GM21423 (cell line): Measurements from ENCODE around the gene ANKMY1.
"Not testable (repeated sequence)": the region's sequence is repeated elsewhere in the genome, so short reads cannot be mapped to it uniquely, and the experiment has no call there.

Experiments
- ATAC-seq: cut with Tn5 transposase; IDR thresholded peaks from one replicate; pipeline ENCODE4 v1.9.1; 2021; ENCODE audit warnings: mild to moderate bottlenecking, moderate library complexity; ENCODE audit not compliant: unreplicated experiment

The ANKMY1 gene

GRCh38 chr2:240556553-240557100 is 1.2 kb downstream of the ANKMY1 start:
- no peak for ATAC-seq

GRCh38 chr2:240555541-240556250 is 2.1 kb downstream of the ANKMY1 start:
- no peak for ATAC-seq

- no peak for ATAC-seq
Observed at GRCh38 chr2:240554767-240555493, 2.9 kb downstream of the ANKMY1 start.

GRCh38 chr2:240553956-240554480 is 3.8 kb downstream of the ANKMY1 start:
- no peak for ATAC-seq

- no peak for ATAC-seq
Observed at GRCh38 chr2:240551811-240552210, 6.0 kb downstream of the ANKMY1 start.

GRCh38 chr2:240551288-240551687 is 6.5 kb downstream of the ANKMY1 start:
- no peak for ATAC-seq

GRCh38 chr2:240539906-240540305 is 17.9 kb downstream of the ANKMY1 start:
- no peak for ATAC-seq

GRCh38 chr2:240539101-240539500 is 18.7 kb downstream of the ANKMY1 start:
- ATAC-seq: not testable (repeated sequence)

- ATAC-seq: no peak
Observed at GRCh38 chr2:240538031-240538780, 19.6 kb downstream of the ANKMY1 start.

GRCh38 chr2:240532031-240532775 is 25.6 kb downstream of the ANKMY1 start:
- no peak for ATAC-seq

- no peak for ATAC-seq
Observed at GRCh38 chr2:240531038-240531437, 26.8 kb downstream of the ANKMY1 start.

- no peak for ATAC-seq
Observed at GRCh38 chr2:240530181-240530580, 27.6 kb downstream of the ANKMY1 start.

GRCh38 chr2:240529344-240529999 is 28.3 kb downstream of the ANKMY1 start:
- no peak for ATAC-seq

- ATAC-seq: no peak
Observed at GRCh38 chr2:240528406-240529040, 29.3 kb downstream of the ANKMY1 start.

- ATAC-seq: no peak
Observed at GRCh38 chr2:240527153-240527750, 30.5 kb downstream of the ANKMY1 start.

GRCh38 chr2:240526521-240526920 is 31.3 kb downstream of the ANKMY1 start:
- no peak for ATAC-seq

GRCh38 chr2:240525802-240526201 is 32.0 kb downstream of the ANKMY1 start:
- no peak for ATAC-seq

- ATAC-seq: no peak
Observed at GRCh38 chr2:240524963-240525718, 32.6 kb downstream of the ANKMY1 start.
